ENCODE data around the gene CLASP1.
"Not testable (repeated sequence)": the region's sequence is repeated elsewhere in the genome, so short reads cannot be mapped to it uniquely, and the experiment has no call there.

The CLASP1 gene

GRCh38 chr2:121686218-121686617 lies 37.0 kb upstream of the CLASP1 start:
- Histone ChIP-seq H3K27ac (no peak overlapping the region), H3K4me3 (ENCODE audit: low read depth, low read length) (no peak overlapping the region), H3K9me3 (ENCODE audit: severe bottlenecking) (peaks cover 14% of the 10 kb centered on the region), H3K27me3 (ENCODE audit: insufficient read depth, low read depth, severe bottlenecking) (no peaks in the 10 kb centered on the region), H3K36me3 (no peaks in the 10 kb centered on the region)
- TF ChIP-seq CTCF (IDR thresholded peaks at IDR 0.05; ENCODE audit: low read depth, low read length), result no peak
- no peak for DNase-seq

- Histone ChIP-seq H3K9me3 (ENCODE audit: severe bottlenecking) (peaks cover 14% of the 10 kb centered on the region), H3K4me3 (ENCODE audit: low read depth, low read length) (no peak overlapping the region), H3K27ac (no peak overlapping the region), H3K36me3 (no peaks in the 10 kb centered on the region), H3K27me3 (ENCODE audit: insufficient read depth, low read depth, severe bottlenecking) (no peaks in the 10 kb centered on the region)
- no peak for TF ChIP-seq CTCF (IDR thresholded peaks at IDR 0.05; ENCODE audit: low read depth, low read length)
- DNase-seq, result no peak
These were observed 33.4 kb upstream of the CLASP1 start for GRCh38 chr2:121682396-121683298.

DNA sequence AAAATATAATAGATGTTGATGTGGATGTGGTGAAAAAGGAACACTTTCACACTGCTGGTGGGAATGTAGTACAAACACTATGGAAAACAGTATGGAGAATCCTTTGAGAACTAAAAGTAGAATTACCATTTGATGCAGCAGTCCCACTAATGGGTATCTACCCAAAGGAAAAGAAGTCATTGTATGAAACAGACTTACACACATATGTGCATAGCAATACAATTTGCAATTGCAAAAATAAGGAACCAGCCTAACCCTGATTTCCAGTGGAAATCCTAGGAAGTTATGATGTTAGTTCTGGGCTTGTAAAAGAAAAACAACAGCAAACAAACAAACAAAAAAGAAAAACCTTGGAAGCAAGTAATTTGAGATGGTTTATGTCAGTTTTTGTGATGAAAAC lies 28.6 kb upstream of the CLASP1 start:
- TF ChIP-seq CTCF (IDR thresholded peaks at IDR 0.05; ENCODE audit: low read depth, low read length), result no peak
- Histone ChIP-seq H3K27ac (no peak overlapping the region), H3K27me3 (ENCODE audit: insufficient read depth, low read depth, severe bottlenecking) (no peaks in the 10 kb centered on the region), H3K9me3 (ENCODE audit: severe bottlenecking) (peaks cover 29% of the 10 kb centered on the region), H3K36me3 (no peaks in the 10 kb centered on the region), H3K4me3 (ENCODE audit: low read depth, low read length) (no peak overlapping the region)
- DNase-seq, result no peak

GRCh38 chr2:121671621-121672020 lies 22.4 kb upstream of the CLASP1 start:
- H3K27ac ChIP-seq; H3K36me3 ChIP-seq; H3K4me3 ChIP-seq (ENCODE audit: low read depth, low read length); H3K27me3 ChIP-seq (ENCODE audit: insufficient read depth, low read depth, severe bottlenecking); DNase-seq: not testable (repeated sequence)
- H3K9me3 ChIP-seq (ENCODE audit: severe bottlenecking), result peaks cover 29% of the 10 kb centered on the region

GRCh38 chr2:121670181-121670580 lies 20.9 kb upstream of the CLASP1 start:
- Histone ChIP-seq H3K4me3 (ENCODE audit: low read depth, low read length) (no peak overlapping the region), H3K27me3 (ENCODE audit: insufficient read depth, low read depth, severe bottlenecking) (no peaks in the 10 kb centered on the region), H3K9me3 (ENCODE audit: severe bottlenecking) (peaks cover 20% of the 10 kb centered on the region), H3K36me3 (no peaks in the 10 kb centered on the region), H3K27ac (no peak overlapping the region)
- no peak for TF ChIP-seq CTCF (IDR thresholded peaks at IDR 0.05; ENCODE audit: low read depth, low read length)
- DNase-seq, result no peak

- Histone ChIP-seq H3K4me3 (ENCODE audit: low read depth, low read length) (no peak overlapping the region), H3K27ac (no peak overlapping the region), H3K9me3 (ENCODE audit: severe bottlenecking) (peaks cover 9% of the 10 kb centered on the region), H3K36me3 (no peaks in the 10 kb centered on the region), H3K27me3 (ENCODE audit: insufficient read depth, low read depth, severe bottlenecking) (no peaks in the 10 kb centered on the region)
- no peak for DNase-seq
- no peak for TF ChIP-seq CTCF (IDR thresholded peaks at IDR 0.05; ENCODE audit: low read depth, low read length)
These were observed 18.4 kb upstream of the CLASP1 start for GRCh38 chr2:121667618-121668017.

All from WERI-Rb-1 (cell line).